Activated CD4-positive, alpha-beta T cell treated with anti-CD3 and anti-CD28 coated beads for 4 hours (primary cell): ENCODE results near the gene NSUN4.
A peak's percentile ranks its signal among the peaks of the same experiment; 100 is the strongest.
"Not testable (repeated sequence)": the region's sequence is repeated elsewhere in the genome, so short reads cannot be mapped to it uniquely, and the experiment has no call there.

Experiments
- DNase-seq, 2 donors: peaks; one replicate each; pipeline ENCODE4 v3.0.0-alpha.2; 2020

NSUN4 gene

GRCh38 chr1:46340404-46341221 lies at the start of gene NSUN4:
Gene NSUN4 (plus strand): TSS chr1:46340807. CDS start chr1:46340827, 20 bp downstream.
- peak; percentile 82 for DNase-seq

GRCh38 chr1:46295306-46295705 lies 45.3 kb upstream of the NSUN4 start:
- DNase-seq = no peak

DNA sequence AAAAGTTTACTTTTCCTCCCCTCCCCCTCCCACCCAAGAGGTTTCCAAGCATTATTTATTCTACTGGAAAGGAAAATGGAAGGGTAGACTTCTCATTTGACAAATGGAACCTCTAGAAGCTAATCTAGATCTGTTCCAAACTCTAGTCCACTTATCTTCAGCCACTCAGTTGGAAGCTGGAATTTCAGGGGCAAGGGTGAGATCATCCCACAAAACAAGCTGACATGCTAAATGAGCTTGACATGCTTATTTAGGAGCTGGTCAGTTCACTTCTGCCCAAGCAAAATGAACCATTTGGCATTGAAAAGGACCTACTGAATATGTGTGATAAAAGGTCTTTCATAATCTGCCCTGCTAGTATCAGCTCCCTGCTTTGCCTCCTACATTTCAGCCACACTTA lies 42.2 kb upstream of the NSUN4 start:
- no peak for DNase-seq

GRCh38 chr1:46300673-46301405 lies 39.8 kb upstream of the NSUN4 start:
- DNase-seq = no peak

GRCh38 chr1:46301406-46301807 lies 39.2 kb upstream of the NSUN4 start:
- DNase-seq = no peak

- peak; percentile 40 to 51 for DNase-seq
Measured at GRCh38 chr1:46301808-46302640, 38.6 kb upstream of the NSUN4 start.

DNA sequence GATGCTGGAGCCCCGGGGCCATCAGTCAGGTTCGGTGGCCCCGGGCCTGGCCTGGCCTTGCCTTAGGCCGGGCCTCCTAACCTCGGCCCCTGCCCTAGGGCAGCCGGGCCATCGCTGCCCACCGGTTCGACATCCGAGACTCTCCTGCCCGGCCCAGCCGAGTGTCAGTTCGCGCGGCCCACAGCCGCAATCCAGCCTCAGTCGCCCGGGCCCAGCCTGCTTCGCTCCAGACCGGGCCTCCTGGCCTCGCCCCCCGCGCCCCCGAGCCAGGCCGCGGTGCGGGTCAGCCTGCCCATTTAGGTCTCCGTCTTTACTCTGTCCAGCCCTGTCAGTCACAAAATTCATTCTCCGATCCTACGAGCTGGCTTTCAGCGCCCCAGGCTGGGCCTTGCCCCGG lies 38.0 kb upstream of the NSUN4 start:
- peak in 1 of 2 donors; percentile 29 for DNase-seq

GRCh38 chr1:46303038-46303871 lies 37.4 kb upstream of the NSUN4 start, which contains the start of the genes LRRC41 and UQCRH:
Gene LRRC41 (minus strand): TSS chr1:46303616. CDS start chr1:46303322, 294 bp downstream.
Gene UQCRH (plus strand): TSS chr1:46303698. CDS start chr1:46303767, 69 bp downstream.
- DNase-seq = peak; percentile 91 to 92

- no peak for DNase-seq
Measured at GRCh38 chr1:46303872-46304326, 36.7 kb upstream of the NSUN4 start.

- DNase-seq = no peak
Measured at GRCh38 chr1:46306159-46306530, 34.5 kb upstream of the NSUN4 start.

- DNase-seq = no peak
Measured at GRCh38 chr1:46309401-46310159, 31.0 kb upstream of the NSUN4 start.

- DNase-seq = no peak
Measured at GRCh38 chr1:46310321-46310720, 30.3 kb upstream of the NSUN4 start.

DNA sequence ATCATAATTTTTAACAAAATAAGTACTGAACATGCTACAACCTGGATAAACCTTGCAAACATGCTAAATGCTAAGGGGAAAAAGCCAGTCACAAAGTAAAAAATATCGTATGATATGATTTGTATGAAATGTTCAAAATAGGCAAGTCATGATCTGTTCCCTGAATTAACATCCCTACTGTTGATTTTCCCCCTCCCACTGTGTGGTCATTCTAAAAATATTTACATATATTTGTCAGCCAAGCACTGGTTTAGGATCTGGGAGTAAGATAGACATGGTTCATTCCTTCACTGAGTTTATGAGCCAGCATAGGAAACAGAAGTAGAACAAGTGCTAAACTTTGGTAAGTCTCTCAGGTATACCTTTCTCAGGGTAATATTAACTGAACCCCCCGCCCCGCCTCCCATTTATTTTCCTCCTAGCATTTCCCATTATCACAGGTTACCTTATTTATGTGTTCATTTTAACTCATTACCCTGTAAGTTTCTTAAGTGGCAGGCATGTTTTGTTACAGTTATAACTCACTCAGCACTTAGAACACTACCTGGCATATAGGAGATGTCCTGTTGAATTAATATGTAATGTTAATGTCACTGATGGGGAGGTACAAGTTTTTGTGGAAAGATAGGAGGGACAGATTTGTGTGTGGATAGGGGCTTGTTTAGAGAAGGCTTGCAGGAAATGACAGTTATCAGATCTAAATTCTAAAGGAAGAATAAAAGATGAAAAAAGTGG lies 24.8 kb upstream of the NSUN4 start:
- no peak for DNase-seq

- no peak for DNase-seq
Measured at GRCh38 chr1:46317323-46317722, 23.3 kb upstream of the NSUN4 start.

GRCh38 chr1:46319301-46319700 lies 21.3 kb upstream of the NSUN4 start:
- not testable (repeated sequence) for DNase-seq

DNA sequence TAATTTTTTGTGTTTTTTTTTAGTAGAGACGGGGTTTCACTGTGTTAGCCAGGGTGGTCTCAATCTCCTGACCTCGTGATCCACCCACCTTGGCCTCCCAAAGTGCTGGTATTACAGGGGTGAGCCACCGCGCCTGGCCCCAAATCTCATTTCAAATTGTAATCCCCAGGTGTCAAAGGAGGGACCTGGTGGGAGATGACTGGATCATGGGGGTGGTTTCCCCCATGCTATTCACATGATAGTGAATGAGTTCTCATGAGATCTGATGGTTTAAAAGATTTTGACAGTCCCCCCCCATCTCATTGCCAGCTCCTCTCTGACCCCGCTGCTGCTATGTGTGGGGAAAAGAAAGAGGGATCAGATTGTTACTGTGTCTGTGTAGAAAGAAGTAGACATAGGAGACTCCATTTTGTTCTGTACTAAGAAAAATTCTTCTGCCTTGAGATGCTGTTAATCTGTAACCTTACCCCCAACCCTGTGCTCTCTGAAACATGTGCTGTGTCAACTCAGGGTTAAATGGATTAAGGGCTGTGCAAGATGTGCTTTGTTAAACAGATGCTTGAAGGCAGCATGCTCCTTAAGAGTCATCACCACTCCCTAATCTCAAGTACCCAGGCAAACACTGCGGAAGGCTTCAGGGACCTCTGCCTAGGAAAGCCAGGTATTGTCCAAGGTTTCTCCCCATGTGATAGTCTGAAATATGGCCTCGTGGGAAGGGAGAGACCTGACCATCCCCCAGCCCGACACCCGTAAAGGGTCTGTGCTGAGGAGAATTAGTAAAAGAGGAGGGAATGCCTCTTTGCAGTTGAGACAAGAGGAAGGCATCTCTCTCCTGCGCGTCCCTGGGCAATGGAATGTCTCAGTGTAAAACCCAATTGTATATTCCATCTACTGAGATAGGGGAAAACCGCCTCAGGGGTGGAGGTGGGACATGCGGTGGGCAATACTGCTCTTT lies 20.4 kb upstream of the NSUN4 start:
- not testable (repeated sequence) for DNase-seq

- DNase-seq = not testable (repeated sequence)
Measured at GRCh38 chr1:46322191-46322590, 18.4 kb upstream of the NSUN4 start.

GRCh38 chr1:46325285-46326076 lies 15.1 kb upstream of the NSUN4 start:
- DNase-seq = not testable (repeated sequence)
